ENCODE data around the gene DIPK1C.

GRCh38 chr18:74456349-74457042 lies 612 bp downstream of the DIPK1C start:
- TF ChIP-seq CREB1 (IDR thresholded peaks at IDR 0.05) (no peak), CREB1 (CRISPR knock-in tag; IDR thresholded peaks at IDR 0.05) (no peak), ATF2 (CRISPR knock-in tag; IDR thresholded peaks at IDR 0.05) (no peak)
